ENCODE data around the gene SASH1.

DNA sequence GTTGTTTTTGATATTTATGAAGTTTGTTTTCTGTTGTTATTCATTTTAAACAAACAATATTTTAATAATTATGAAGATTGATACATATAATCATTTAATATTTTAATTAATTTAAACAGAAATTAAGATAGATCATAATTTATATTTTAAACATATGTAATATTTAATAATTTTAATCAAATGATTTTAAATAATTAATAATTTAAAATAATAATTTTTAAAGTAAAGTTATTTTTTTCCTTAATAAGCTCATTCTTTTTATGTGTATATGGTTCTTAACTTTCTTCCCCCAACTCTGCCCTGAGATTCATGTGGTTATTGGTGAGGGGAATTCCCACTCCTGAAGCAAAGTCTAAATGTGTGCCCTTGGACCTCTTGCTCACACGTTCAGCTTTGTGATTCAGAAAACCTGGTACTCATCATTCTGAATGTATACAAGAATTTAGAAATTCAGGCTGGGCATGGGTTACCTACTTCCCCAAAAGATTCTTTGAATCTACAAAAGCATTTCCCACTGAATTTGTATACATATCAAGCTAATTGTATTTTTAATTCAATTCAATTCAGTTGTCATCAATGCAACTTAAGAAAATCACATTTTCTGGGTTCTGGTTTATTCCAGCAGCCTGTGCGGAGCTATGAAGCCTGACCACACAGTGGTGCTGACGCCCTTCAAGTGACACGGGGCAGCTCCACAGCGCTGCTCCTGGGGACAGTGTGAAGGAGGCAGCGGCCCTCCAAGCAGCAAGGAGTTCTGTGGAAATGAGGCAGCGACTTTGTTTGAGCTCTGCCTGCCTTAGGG is 235.2 kb downstream of the SASH1 start:
- TF ChIP-seq, protein P1, sequence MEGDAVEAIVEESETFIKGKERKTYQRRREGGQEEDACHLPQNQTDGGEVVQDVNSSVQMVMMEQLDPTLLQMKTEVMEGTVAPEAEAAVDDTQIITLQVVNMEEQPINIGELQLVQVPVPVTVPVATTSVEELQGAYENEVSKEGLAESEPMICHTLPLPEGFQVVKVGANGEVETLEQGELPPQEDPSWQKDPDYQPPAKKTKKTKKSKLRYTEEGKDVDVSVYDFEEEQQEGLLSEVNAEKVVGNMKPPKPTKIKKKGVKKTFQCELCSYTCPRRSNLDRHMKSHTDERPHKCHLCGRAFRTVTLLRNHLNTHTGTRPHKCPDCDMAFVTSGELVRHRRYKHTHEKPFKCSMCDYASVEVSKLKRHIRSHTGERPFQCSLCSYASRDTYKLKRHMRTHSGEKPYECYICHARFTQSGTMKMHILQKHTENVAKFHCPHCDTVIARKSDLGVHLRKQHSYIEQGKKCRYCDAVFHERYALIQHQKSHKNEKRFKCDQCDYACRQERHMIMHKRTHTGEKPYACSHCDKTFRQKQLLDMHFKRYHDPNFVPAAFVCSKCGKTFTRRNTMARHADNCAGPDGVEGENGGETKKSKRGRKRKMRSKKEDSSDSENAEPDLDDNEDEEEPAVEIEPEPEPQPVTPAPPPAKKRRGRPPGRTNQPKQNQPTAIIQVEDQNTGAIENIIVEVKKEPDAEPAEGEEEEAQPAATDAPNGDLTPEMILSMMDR (IDR thresholded peaks at IDR 0.05), result peak; percentile 92
- TF ChIP-seq, protein P2, sequence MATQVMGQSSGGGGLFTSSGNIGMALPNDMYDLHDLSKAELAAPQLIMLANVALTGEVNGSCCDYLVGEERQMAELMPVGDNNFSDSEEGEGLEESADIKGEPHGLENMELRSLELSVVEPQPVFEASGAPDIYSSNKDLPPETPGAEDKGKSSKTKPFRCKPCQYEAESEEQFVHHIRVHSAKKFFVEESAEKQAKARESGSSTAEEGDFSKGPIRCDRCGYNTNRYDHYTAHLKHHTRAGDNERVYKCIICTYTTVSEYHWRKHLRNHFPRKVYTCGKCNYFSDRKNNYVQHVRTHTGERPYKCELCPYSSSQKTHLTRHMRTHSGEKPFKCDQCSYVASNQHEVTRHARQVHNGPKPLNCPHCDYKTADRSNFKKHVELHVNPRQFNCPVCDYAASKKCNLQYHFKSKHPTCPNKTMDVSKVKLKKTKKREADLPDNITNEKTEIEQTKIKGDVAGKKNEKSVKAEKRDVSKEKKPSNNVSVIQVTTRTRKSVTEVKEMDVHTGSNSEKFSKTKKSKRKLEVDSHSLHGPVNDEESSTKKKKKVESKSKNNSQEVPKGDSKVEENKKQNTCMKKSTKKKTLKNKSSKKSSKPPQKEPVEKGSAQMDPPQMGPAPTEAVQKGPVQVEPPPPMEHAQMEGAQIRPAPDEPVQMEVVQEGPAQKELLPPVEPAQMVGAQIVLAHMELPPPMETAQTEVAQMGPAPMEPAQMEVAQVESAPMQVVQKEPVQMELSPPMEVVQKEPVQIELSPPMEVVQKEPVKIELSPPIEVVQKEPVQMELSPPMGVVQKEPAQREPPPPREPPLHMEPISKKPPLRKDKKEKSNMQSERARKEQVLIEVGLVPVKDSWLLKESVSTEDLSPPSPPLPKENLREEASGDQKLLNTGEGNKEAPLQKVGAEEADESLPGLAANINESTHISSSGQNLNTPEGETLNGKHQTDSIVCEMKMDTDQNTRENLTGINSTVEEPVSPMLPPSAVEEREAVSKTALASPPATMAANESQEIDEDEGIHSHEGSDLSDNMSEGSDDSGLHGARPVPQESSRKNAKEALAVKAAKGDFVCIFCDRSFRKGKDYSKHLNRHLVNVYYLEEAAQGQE (IDR thresholded peaks at IDR 0.05; ENCODE audit: insufficient read depth in 1 of 2, low read depth in 2 of 2, low read length in 1 of 2), result no peak
- TF ChIP-seq TCF7L2 (IDR thresholded peaks at IDR 0.05; ENCODE audit: low read depth, low read length), result no peak
